OCI-LY7 (cell line): ENCODE data around the gene SMG6.

Experiments
- EZH2phosphoT487 ChIP-seq: fragments of 200-600 bp; sonication (generic); IDR thresholded peaks from 2 replicates; pipeline ENCODE4 v1.6.1; 2018; ENCODE audit warnings: low read depth, borderline replicate concordance, mild to moderate bottlenecking, mixed run types, antibody characterized with exemption, low read length, moderate library complexity, mixed read lengths
- TF ChIP-seq, protein P1 (sequence below): fragments of 200-600 bp; sonication (generic); conservative IDR thresholded peaks from 2 replicates; pipeline ENCODE4 v1.5.1; 2014; ENCODE audit warnings: mild to moderate bottlenecking, antibody characterized with exemption, low read length, moderate library complexity, mixed read lengths

- no peak for TF ChIP-seq EZH2phosphoT487
- TF ChIP-seq, protein P1, sequence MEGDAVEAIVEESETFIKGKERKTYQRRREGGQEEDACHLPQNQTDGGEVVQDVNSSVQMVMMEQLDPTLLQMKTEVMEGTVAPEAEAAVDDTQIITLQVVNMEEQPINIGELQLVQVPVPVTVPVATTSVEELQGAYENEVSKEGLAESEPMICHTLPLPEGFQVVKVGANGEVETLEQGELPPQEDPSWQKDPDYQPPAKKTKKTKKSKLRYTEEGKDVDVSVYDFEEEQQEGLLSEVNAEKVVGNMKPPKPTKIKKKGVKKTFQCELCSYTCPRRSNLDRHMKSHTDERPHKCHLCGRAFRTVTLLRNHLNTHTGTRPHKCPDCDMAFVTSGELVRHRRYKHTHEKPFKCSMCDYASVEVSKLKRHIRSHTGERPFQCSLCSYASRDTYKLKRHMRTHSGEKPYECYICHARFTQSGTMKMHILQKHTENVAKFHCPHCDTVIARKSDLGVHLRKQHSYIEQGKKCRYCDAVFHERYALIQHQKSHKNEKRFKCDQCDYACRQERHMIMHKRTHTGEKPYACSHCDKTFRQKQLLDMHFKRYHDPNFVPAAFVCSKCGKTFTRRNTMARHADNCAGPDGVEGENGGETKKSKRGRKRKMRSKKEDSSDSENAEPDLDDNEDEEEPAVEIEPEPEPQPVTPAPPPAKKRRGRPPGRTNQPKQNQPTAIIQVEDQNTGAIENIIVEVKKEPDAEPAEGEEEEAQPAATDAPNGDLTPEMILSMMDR, result no peak
Observed at GRCh38 chr17:2017274-2017941, 286.2 kb downstream of the SMG6 start.
